Measurements from ENCODE around the gene MBD4.

The MBD4 gene

GRCh38 chr3:129462361-129462968, 22.7 kb upstream of the MBD4 start:
- no peak for DNase-seq

GRCh38 chr3:129461461-129462146, 21.9 kb upstream of the MBD4 start:
- peak; percentile 13 for DNase-seq

GRCh38 chr3:129461022-129461421, 21.3 kb upstream of the MBD4 start:
- no peak for DNase-seq

GRCh38 chr3:129460572-129460971, 20.8 kb upstream of the MBD4 start:
- no peak for DNase-seq

- DNase-seq, result no peak
These were observed 20.4 kb upstream of the MBD4 start for GRCh38 chr3:129460155-129460554.

- DNase-seq, result peak; percentile 65
These were observed 14.0 kb upstream of the MBD4 start for GRCh38 chr3:129453732-129454131.

- DNase-seq, result peak; percentile 34
These were observed 9.7 kb upstream of the MBD4 start for GRCh38 chr3:129449279-129450115.

GRCh38 chr3:129448186-129448895, 8.6 kb upstream of the MBD4 start:
- no peak for DNase-seq

- no peak for DNase-seq
These were observed 7.2 kb upstream of the MBD4 start for GRCh38 chr3:129446926-129447325.

- DNase-seq, result no peak
These were observed 5.7 kb upstream of the MBD4 start for GRCh38 chr3:129445471-129445870.

- no peak for DNase-seq
These were observed 3.2 kb upstream of the MBD4 start for GRCh38 chr3:129442947-129443346.

GRCh38 chr3:129442486-129442885, 2.7 kb upstream of the MBD4 start:
- no peak for DNase-seq

- DNase-seq, result no peak
These were observed 2.0 kb upstream of the MBD4 start for GRCh38 chr3:129441782-129442181.

- DNase-seq, result no peak
These were observed 1.5 kb upstream of the MBD4 start for GRCh38 chr3:129441215-129441614.

- no peak for DNase-seq
These were observed 956 bp upstream of the MBD4 start for GRCh38 chr3:129440618-129441190.

GRCh38 chr3:129439226-129439816, 427 bp downstream of the MBD4 start:
- no peak for DNase-seq

GRCh38 chr3:129435367-129435766, 4.4 kb downstream of the MBD4 start:
- DNase-seq, result no peak

GRCh38 chr3:129434140-129434539, 5.6 kb downstream of the MBD4 start:
- DNase-seq, result no peak

- no peak for DNase-seq
These were observed 6.2 kb downstream of the MBD4 start for GRCh38 chr3:129433565-129433964.

GRCh38 chr3:129432671-129433070, 7.1 kb downstream of the MBD4 start:
- DNase-seq, result no peak

GRCh38 chr3:129432036-129432435, 7.7 kb downstream of the MBD4 start:
- no peak for DNase-seq

GRCh38 chr3:129429602-129430001, 10.1 kb downstream of the MBD4 start:
- no peak for DNase-seq

- no peak for DNase-seq
These were observed 10.7 kb downstream of the MBD4 start for GRCh38 chr3:129429080-129429451.
